Neutrophil (primary cell): ENCODE data around the gene TPSG1.

Experiments
- H3K27ac ChIP-seq: fragments of 200-600 bp; sonication (generic); 2 replicates; pipeline ENCODE4 v1.5.1; 2016; ENCODE audit warnings: mild to moderate bottlenecking, moderate library complexity
- H3K27me3 ChIP-seq: fragments of 200-600 bp; sonication (generic); 2 replicates; pipeline ENCODE4 v1.6.0; 2016; ENCODE audit warnings: mild to moderate bottlenecking
- H3K36me3 ChIP-seq: fragments of 200-600 bp; sonication (generic); 2 replicates; pipeline ENCODE4 v1.5.1; 2017
- H3K4me1 ChIP-seq, 2 experiments: fragments of 200-600 bp in 1 of 2; sonication (generic) in 1 of 2; 1 replicate in 1 of 2; 2 replicates in 1 of 2; pipeline versions ENCODE4 v1.5.1 to v1.6.1; 2013 to 2016; ENCODE audit warnings: low read depth in 1 of 2, low read length in 1 of 2, mild to moderate bottlenecking in 1 of 2, moderate library complexity in 1 of 2; ENCODE audit not compliant: control insufficient read depth in 1 of 2, insufficient read depth in 1 of 2
- H3K4me3 ChIP-seq, 2 experiments: fragments of 200-600 bp in 1 of 2; sonication (generic) in 1 of 2; 1 replicate in 1 of 2; 2 replicates in 1 of 2; pipeline ENCODE4 v1.5.1; 2013 to 2016; ENCODE audit warnings: low read depth in 1 of 2, low read length in 1 of 2, mild to moderate bottlenecking in 1 of 2, moderate library complexity in 1 of 2
- H3K9me3 ChIP-seq: fragments of 200-600 bp; sonication (generic); 2 replicates; pipeline ENCODE4 v1.5.1; 2016
- TF ChIP-seq, protein P1 (sequence below): fragments of 200-600 bp; sonication (generic); IDR thresholded peaks from 2 replicates; pipeline ENCODE4 v1.5.1; 2016; ENCODE audit warnings: antibody characterized with exemption

Gene TPSG1

DNA sequence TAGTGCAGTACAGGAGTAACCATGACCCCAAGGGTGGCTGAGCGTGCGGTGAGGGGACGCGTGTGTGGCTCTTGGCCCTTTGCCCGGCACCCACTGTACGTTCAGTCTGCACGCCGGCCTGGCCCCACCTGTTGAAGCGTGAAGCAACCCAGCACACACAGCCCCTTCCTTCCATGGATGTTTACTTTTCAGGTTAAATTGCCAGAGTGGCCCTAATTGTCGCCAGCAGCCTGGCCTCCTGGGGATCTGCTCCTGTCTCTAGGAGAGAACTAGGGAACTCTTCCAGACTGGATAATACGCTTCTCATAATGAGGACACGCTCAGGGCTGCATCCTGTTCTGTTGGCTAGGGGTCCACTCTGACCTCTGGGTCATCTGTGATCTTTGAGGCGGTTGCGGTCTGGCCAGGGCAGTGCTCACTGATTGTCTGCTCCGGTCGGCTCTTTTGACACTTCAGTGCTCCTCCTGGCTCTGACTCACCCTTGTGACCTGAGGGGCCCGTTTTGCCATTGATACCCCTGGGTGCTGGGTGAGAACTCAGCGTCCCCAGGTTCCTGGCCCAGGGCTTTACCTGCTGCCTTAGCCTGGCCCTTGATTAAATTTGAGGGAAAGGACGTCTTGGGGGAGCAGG lies 27.7 kb downstream of the TPSG1 start:
- H3K4me3 ChIP-seq = no peak overlapping the region
- no peak overlapping the region for H3K27ac ChIP-seq
- no peaks in the 10 kb centered on the region for H3K36me3 ChIP-seq
- H3K9me3 ChIP-seq = no peaks in the 10 kb centered on the region
- peaks cover 36% of the 10 kb centered on the region for H3K27me3 ChIP-seq
- TF ChIP-seq, protein P1, sequence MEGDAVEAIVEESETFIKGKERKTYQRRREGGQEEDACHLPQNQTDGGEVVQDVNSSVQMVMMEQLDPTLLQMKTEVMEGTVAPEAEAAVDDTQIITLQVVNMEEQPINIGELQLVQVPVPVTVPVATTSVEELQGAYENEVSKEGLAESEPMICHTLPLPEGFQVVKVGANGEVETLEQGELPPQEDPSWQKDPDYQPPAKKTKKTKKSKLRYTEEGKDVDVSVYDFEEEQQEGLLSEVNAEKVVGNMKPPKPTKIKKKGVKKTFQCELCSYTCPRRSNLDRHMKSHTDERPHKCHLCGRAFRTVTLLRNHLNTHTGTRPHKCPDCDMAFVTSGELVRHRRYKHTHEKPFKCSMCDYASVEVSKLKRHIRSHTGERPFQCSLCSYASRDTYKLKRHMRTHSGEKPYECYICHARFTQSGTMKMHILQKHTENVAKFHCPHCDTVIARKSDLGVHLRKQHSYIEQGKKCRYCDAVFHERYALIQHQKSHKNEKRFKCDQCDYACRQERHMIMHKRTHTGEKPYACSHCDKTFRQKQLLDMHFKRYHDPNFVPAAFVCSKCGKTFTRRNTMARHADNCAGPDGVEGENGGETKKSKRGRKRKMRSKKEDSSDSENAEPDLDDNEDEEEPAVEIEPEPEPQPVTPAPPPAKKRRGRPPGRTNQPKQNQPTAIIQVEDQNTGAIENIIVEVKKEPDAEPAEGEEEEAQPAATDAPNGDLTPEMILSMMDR = no peak
- H3K4me1 ChIP-seq = no peaks in the 10 kb centered on the region

DNA sequence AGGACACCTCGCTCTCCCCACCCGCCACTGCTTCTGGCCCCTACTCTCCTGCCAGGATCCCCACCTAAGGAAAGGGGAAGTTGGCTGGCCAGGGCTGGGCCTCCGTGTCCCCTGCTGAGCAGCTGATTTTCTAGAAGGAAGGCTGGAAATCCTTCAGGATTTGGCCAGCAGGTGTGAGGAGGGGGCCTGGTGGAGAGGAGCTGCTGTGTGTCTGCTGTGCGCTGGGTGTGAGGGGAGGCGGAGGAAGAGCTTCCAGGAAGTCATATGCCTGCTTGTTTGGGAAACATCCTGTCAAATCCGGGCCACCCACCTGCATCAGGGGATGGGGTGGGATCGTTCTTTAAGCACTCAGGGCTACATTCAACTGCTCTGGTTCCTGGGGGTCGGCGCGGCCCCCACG lies 28.6 kb downstream of the TPSG1 start:
- no peak overlapping the region for H3K4me3 ChIP-seq
- no peaks in the 10 kb centered on the region for H3K9me3 ChIP-seq
- no peak overlapping the region for H3K27ac ChIP-seq
- no peaks in the 10 kb centered on the region for H3K4me1 ChIP-seq
- H3K36me3 ChIP-seq = no peaks in the 10 kb centered on the region
- H3K27me3 ChIP-seq = peaks cover 36% of the 10 kb centered on the region
- TF ChIP-seq, protein P1 = no peak

DNA sequence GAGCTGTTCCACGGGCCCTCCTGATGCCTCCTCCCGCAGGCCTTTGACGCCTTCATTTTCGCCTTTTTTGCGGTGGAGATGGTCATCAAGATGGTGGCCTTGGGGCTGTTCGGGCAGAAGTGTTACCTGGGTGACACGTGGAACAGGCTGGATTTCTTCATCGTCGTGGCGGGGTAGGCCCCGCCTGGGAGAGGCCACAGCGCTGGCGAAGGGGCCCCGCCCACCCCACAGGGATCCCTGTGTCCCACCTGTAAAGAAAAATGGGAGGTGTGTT lies 29.7 kb downstream of the TPSG1 start:
- H3K9me3 ChIP-seq = no peaks in the 10 kb centered on the region
- H3K27me3 ChIP-seq = peaks cover 36% of the 10 kb centered on the region
- H3K27ac ChIP-seq = no peak overlapping the region
- no peaks in the 10 kb centered on the region for H3K36me3 ChIP-seq
- TF ChIP-seq, protein P1 = no peak
- no peak overlapping the region for H3K4me3 ChIP-seq
- H3K4me1 ChIP-seq = no peaks in the 10 kb centered on the region

DNA sequence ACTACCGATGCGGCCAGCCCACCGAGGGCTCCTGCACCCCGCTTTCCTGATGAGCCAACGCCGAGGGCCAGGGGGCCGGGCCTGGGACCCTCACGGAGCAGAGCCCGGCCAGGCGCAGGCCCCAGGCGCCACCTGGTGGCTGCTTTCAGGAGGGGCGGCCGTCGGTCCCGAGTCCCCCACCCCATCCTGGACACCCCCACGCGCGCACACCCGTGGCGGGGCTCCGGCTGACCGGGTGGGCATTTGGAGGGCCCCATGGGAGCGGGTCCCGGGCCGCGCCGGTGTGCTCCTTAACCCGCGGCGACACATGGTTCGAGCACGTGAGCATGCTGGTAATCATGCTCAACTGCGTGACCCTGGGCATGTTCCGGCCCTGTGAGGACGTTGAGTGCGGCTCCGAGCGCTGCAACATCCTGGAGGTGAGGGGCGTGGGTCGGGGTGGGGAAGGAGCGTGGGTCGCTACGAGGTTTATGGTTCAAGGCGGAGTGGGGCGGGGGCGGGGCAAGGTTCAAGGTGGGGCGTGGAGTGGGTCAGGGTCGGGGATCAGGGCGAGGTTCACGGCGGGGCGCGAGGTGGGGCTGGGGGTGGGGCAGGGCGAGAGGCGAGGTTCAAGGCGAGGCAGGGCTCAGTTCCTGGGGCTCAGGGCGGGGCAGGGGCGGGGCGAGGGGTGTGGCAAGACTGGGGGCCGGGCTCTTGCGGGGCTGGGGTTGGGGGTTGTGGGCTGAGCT lies 30.2 kb downstream of the TPSG1 start:
- H3K27me3 ChIP-seq = peaks cover 36% of the 10 kb centered on the region
- no peak overlapping the region for H3K27ac ChIP-seq
- no peak overlapping the region for H3K4me3 ChIP-seq
- H3K36me3 ChIP-seq = no peaks in the 10 kb centered on the region
- TF ChIP-seq, protein P1 = no peak
- no peaks in the 10 kb centered on the region for H3K4me1 ChIP-seq
- H3K9me3 ChIP-seq = no peaks in the 10 kb centered on the region

DNA sequence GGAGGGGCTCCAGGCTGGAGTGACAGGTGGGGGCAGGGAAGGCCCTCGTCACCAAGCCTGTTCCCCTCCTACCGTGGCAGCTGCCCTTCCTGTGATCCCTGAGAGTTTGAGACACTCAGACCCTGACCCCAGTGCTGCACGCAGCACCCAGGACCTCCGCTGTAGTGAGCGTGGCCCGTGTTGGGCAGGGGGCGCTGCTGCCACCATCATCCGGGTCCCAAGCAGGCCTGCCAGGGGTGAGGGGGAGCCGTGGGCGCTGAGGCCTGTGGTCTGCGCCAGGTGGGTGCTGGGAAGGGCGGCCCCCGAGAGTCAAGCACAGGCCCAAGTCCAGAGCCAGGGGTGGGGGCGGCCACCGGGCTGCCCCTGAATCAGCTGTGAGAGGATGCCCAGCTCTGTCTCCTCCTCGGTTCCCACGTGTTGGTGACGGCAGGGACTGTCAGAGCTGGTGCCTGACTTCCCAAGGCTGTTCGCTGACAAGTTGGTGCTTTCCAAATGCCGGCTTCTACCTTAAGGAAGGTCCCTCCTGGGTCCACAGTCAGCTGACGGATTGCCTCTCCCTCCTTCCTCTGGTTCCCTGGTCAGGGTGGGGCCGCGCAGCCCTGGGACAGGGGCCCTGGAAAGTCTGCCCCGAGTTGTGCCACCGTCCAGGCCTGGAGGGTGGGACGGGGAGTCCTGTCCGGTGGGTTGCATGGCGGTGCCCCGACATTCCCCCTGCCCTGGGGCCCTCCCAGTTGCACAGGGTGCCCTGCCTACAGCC lies 31.1 kb downstream of the TPSG1 start:
- Histone ChIP-seq H3K9me3 (no peaks in the 10 kb centered on the region), H3K36me3 (no peaks in the 10 kb centered on the region), H3K4me3 (no peak overlapping the region), H3K4me1 (no peaks in the 10 kb centered on the region), H3K27me3 (peaks cover 36% of the 10 kb centered on the region), H3K27ac (no peak overlapping the region)
- TF ChIP-seq, protein P1 = no peak
